GM23338 (cell line): ENCODE measurements around the gene OTUD7B.

Source experiments
- CREB1 ChIP-seq: fragments of 250-450 bp; sonication (Bioruptor Pico); IDR thresholded peaks from 2 replicates; pipeline ENCODE4 v1.5.0; 2020; ENCODE audit warnings: low read depth, mild to moderate bottlenecking, moderate library complexity
- EZH2 ChIP-seq: fragments of 200-600 bp; sonication (generic); IDR thresholded peaks from one replicate; pipeline ENCODE4 v1.8.0; 2017; ENCODE audit warnings: antibody characterized with exemption, mild to moderate bottlenecking, low read depth; ENCODE audit not compliant: unreplicated experiment
- EZH2phosphoT487 ChIP-seq: fragments of 200-600 bp; sonication (generic); IDR thresholded peaks from one replicate; pipeline ENCODE4 v1.8.1; 2018; ENCODE audit warnings: antibody characterized with exemption; ENCODE audit not compliant: unreplicated experiment
- JUNB ChIP-seq: IDR thresholded peaks from one replicate; pipeline ENCODE4 v1.6.1; 2016; ENCODE audit warnings: antibody characterized with exemption; ENCODE audit not compliant: unreplicated experiment
- POLR2AphosphoS5 ChIP-seq: IDR thresholded peaks from 2 replicates; pipeline ENCODE4 v1.6.1; 2016; ENCODE audit warnings: antibody characterized with exemption, low read depth
- STAT1 ChIP-seq: IDR thresholded peaks from one replicate; pipeline ENCODE4 v1.6.1; 2016; ENCODE audit warnings: antibody characterized with exemption; ENCODE audit not compliant: unreplicated experiment
- TF ChIP-seq, protein P1 (sequence below), 2 experiments: fragments of 200-600 bp in 1 of 2; sonication (generic) in 1 of 2; conservative IDR thresholded peaks; 2 replicates each; pipeline versions ENCODE4 v1.5.1 to v1.6.1; 2016 to 2017; ENCODE audit warnings: antibody characterized with exemption in 2 of 2, low read depth in 2 of 2, mild to moderate bottlenecking in 2 of 2, moderate library complexity in 1 of 2
- TF ChIP-seq, protein P2 (sequence below): IDR thresholded peaks from one replicate; pipeline ENCODE4 v1.6.1; 2018; ENCODE audit warnings: antibody characterized with exemption; ENCODE audit not compliant: unreplicated experiment

DNA sequence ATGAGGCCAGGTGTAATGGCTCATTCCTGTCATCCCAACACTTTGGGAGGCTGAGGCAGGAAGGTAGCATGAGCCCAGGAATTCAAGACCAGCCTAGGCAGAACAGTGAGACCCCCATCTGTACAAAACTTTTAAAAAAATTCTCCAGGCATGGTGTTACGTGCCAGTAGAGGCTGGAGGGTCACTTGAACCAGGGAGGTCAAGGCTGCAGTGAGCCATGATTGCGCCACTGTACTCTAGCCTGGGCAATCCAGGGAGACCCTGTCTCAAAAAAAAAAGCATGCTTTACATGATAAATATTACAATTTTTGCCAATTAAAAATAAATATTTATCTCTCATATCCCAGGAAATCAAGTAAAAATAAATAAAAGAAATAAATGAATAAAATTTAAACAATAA, 39.4 kb upstream of the OTUD7B start:
- TF ChIP-seq, protein P1, sequence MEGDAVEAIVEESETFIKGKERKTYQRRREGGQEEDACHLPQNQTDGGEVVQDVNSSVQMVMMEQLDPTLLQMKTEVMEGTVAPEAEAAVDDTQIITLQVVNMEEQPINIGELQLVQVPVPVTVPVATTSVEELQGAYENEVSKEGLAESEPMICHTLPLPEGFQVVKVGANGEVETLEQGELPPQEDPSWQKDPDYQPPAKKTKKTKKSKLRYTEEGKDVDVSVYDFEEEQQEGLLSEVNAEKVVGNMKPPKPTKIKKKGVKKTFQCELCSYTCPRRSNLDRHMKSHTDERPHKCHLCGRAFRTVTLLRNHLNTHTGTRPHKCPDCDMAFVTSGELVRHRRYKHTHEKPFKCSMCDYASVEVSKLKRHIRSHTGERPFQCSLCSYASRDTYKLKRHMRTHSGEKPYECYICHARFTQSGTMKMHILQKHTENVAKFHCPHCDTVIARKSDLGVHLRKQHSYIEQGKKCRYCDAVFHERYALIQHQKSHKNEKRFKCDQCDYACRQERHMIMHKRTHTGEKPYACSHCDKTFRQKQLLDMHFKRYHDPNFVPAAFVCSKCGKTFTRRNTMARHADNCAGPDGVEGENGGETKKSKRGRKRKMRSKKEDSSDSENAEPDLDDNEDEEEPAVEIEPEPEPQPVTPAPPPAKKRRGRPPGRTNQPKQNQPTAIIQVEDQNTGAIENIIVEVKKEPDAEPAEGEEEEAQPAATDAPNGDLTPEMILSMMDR (conservative IDR thresholded peaks at IDR 0.05; ENCODE audit: low read depth in 2 of 2) = no peak
- TF ChIP-seq CREB1 (CRISPR knock-in tag) (no peak), JUNB (no peak), POLR2AphosphoS5 (no peak), EZH2phosphoT487 (no peak), EZH2 (no peak), STAT1 (no peak)
- TF ChIP-seq, protein P2, sequence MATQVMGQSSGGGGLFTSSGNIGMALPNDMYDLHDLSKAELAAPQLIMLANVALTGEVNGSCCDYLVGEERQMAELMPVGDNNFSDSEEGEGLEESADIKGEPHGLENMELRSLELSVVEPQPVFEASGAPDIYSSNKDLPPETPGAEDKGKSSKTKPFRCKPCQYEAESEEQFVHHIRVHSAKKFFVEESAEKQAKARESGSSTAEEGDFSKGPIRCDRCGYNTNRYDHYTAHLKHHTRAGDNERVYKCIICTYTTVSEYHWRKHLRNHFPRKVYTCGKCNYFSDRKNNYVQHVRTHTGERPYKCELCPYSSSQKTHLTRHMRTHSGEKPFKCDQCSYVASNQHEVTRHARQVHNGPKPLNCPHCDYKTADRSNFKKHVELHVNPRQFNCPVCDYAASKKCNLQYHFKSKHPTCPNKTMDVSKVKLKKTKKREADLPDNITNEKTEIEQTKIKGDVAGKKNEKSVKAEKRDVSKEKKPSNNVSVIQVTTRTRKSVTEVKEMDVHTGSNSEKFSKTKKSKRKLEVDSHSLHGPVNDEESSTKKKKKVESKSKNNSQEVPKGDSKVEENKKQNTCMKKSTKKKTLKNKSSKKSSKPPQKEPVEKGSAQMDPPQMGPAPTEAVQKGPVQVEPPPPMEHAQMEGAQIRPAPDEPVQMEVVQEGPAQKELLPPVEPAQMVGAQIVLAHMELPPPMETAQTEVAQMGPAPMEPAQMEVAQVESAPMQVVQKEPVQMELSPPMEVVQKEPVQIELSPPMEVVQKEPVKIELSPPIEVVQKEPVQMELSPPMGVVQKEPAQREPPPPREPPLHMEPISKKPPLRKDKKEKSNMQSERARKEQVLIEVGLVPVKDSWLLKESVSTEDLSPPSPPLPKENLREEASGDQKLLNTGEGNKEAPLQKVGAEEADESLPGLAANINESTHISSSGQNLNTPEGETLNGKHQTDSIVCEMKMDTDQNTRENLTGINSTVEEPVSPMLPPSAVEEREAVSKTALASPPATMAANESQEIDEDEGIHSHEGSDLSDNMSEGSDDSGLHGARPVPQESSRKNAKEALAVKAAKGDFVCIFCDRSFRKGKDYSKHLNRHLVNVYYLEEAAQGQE = no peak
